ENCODE measurements around the gene IFRD1. TPM values are rescaled to one million over a fixed set of nuclear protein-coding genes. Genes with fewer than 3 reads are reported as not detected.
A peak's percentile ranks its signal among the peaks of the same experiment; 100 is the strongest.

Gene IFRD1, protein sequence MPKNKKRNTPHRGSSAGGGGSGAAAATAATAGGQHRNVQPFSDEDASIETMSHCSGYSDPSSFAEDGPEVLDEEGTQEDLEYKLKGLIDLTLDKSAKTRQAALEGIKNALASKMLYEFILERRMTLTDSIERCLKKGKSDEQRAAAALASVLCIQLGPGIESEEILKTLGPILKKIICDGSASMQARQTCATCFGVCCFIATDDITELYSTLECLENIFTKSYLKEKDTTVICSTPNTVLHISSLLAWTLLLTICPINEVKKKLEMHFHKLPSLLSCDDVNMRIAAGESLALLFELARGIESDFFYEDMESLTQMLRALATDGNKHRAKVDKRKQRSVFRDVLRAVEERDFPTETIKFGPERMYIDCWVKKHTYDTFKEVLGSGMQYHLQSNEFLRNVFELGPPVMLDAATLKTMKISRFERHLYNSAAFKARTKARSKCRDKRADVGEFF
- 10 to 100 TPM; 19.0 to 34.7 (median 28.2) TPM for total RNA-seq
- long read RNA-seq, partial matches to known transcripts: 5 of 8 reads
- long read RNA-seq, other reads (novel, unspliced or antisense): 1 of 8 reads

DNA sequence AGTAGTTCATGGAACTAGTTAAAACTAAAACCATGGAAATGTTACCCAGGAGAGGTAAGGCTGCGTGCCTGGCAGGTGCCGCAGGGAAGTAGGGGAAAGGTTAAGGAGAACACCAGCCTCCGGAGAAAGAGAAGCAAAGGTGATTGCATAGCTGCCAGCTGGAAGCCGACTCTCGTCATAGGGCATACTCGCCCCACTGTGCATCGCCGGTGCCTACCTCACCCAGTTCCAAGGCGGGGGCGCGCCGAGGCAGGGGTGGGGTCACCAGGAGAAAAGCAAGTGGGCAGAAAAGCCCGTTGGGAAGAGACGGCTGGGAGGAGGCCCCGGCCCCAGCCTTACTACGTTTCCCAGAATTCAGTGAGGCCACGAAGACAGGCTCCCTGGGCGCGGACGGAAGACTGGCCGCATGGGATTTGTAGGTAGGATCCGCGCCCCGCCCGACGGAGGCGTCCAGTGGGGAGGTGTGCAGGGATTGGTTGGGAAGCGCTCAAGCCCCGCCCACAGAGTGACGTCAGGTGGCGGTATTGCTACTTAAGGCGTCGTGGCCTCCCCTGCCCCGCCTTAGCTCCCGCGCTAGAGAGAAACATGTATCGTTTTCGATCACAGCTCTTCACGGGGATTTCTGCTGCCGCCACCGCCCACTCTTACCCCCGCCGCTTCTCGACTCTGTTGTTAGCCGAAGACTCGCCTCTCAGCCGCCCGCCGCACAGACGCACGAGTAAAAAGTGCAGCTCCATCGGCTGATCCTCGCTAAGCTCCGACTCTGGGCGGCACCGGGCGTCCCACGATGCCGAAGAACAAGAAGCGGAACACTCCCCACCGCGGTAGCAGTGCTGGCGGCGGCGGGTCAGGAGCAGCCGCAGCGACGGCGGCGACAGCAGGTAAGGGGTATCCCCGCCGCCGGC is at the start of gene IFRD1:
TSS of gene IFRD1 (plus strand) at position 559 of the 905 bp plus-strand sequence. CDS start at position 788, 229 bp downstream.
- intact Hi-C loops (cut with DNase I): no loop called here
- Histone ChIP-seq H3K9me3 (no peaks in the 10 kb centered on the region), H3K36me3 (no peaks in the 10 kb centered on the region), H3K4me3 (peak within 1 kb of the TSS; percentile 84 to 97 (median 88)), H3K4me1 (peaks cover 0 to 22% (median 5%) of the 10 kb centered on the region in 4 donors), H3K27me3 (no peaks in the 10 kb centered on the region), H3K27ac (peak within 1 kb of the TSS; percentile 96 to 98 (median 97))
- no peak for TF ChIP-seq CTCF (IDR thresholded peaks at IDR 0.05)
- peak; percentile 97 for TF ChIP-seq POLR2A (IDR thresholded peaks at IDR 0.05)
- 0% methylated on average over 30 of the region's 73 CpGs for WGBS (ENCODE audit: insufficient coverage, low coverage, low lambda C conversion rate, missing lambda C conversion rate)
- ATAC-seq: peak; percentile 84 to 95 (median 88)
- DNase-seq: peak; percentile 99

GRCh38 chr7:112404321-112404720 is 45.9 kb upstream of the IFRD1 start:
- no peaks in the 10 kb centered on the region for H3K4me1 ChIP-seq
- no peak for TF ChIP-seq CTCF (IDR thresholded peaks at IDR 0.05)
- no peak for TF ChIP-seq POLR2A (IDR thresholded peaks at IDR 0.05)
- H3K27me3 ChIP-seq: no peaks in the 10 kb centered on the region
- DNase-seq (no peak), ATAC-seq (no peak)
- no peak overlapping the region for H3K4me3 ChIP-seq
- intact Hi-C loops (cut with DNase I): loop anchor here in 1 of 2 donors (10.0 kb wide), 1 partner anchor 450 kb away; no protein-coding TSS in a partner anchor
- no peaks in the 10 kb centered on the region for H3K9me3 ChIP-seq
- H3K36me3 ChIP-seq: no peaks in the 10 kb centered on the region
- H3K27ac ChIP-seq: no peak overlapping the region

DNA sequence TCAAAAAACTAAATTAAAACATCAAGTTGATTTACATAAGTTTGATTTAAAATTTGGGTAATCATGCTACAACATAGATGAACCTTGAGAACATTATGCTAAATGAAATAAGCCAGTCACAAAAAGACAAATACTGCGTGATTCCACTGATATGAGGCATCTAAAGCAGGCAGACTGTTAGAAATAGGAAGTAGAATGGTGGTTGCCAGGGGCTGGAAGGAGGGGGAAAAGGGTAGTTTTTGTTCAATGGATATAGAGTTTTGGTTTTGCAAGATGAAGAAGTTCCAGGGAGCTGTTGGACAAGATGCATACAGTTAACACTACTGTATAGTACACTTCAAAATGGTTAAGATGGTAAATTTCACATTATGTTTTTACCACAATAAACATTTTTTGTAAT is 45.0 kb upstream of the IFRD1 start:
- Histone ChIP-seq H3K27me3 (no peaks in the 10 kb centered on the region), H3K4me1 (no peaks in the 10 kb centered on the region), H3K4me3 (no peak overlapping the region), H3K27ac (no peak overlapping the region), H3K36me3 (no peaks in the 10 kb centered on the region), H3K9me3 (no peaks in the 10 kb centered on the region)
- ATAC-seq (no peak), DNase-seq (no peak)
- intact Hi-C loops (cut with DNase I): loop anchor here in 1 of 2 donors (10.0 kb wide), 1 partner anchor 450 kb away; no protein-coding TSS in a partner anchor
- TF ChIP-seq CTCF (IDR thresholded peaks at IDR 0.05) (no peak), POLR2A (IDR thresholded peaks at IDR 0.05) (no peak)
- 74% methylated on average over 1 of the region's 1 CpG for WGBS (ENCODE audit: insufficient coverage, low coverage, low lambda C conversion rate, missing lambda C conversion rate)

GRCh38 chr7:112407261-112407660 is 43.0 kb upstream of the IFRD1 start:
- no CpG with 5 or more reads among the region's 1 CpG for WGBS (ENCODE audit: insufficient coverage, low coverage, low lambda C conversion rate, missing lambda C conversion rate)

More at GRCh38 chr7:112407261-112407660, 43.0 kb upstream of the IFRD1 start:
- Histone ChIP-seq H3K36me3 (no peaks in the 10 kb centered on the region), H3K4me1 (no peaks in the 10 kb centered on the region), H3K27ac (no peak overlapping the region), H3K4me3 (no peak overlapping the region), H3K9me3 (no peaks in the 10 kb centered on the region), H3K27me3 (no peaks in the 10 kb centered on the region)
- ATAC-seq (no peak), DNase-seq (no peak)
- intact Hi-C loops (cut with DNase I): loop anchor here in 1 of 2 donors (10.0 kb wide), 1 partner anchor 452 kb away; no protein-coding TSS in a partner anchor
- TF ChIP-seq POLR2A (IDR thresholded peaks at IDR 0.05) (no peak), CTCF (IDR thresholded peaks at IDR 0.05) (no peak)

Data from right lobe of liver (tissue), 6 donors.